Measurements from ENCODE around the gene KLHL18. TPM values are rescaled to one million over a fixed set of nuclear protein-coding genes. Genes with fewer than 3 reads are reported as not detected.
"Not testable (repeated sequence)": the region's sequence is repeated elsewhere in the genome, so short reads cannot be mapped to it uniquely, and the experiment has no call there.

The KLHL18 gene
- total RNA-seq, 2 experiments from 2014 or later: 28.8 to 32.6 TPM

DNA sequence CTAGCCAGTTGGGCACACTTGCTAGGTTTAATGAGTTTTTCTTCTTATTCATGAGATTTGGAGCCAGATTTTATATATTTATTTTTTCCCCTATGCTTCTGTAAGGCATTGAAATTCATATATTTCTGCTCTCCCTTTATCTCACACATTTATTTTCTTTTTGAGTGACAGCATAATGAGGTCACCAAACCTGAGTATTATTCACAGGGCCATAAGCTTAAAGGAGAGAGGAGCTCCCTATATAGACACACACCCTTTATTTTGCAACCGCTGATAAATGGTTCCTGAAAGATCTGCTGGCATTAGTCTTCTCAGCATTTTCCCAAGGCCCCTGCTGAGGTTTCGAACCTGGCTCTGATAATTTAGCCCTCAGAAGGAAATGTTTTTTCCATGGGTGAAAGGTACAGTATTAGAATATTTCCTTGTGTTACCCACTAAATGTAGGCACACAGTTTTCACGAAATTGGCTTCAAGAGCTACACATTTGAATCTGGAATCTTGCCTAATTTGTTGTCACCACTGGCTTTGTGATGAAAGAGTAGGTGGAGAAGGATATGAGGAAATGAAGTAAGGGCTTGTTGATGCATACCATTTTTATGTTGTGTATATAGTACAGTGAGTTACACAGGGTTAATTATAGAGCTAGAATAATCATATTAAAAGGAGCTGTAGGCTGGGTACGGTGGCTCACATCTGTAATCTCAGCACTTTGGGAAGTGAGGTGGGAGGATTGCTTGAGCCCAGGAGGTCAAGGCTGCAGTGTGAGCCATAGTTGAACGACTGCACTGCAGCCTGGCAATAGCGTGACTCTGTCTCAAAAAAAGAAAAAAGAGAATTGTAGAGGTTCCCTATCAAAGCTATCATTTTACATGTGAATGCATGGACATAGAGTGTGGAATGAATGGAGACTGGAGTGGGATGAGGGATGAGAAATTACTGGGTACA, 6.5 kb downstream of the KLHL18 start:
- peaks cover 30% of the 10 kb centered on the region for H3K4me1 Mint-ChIP-seq (ENCODE audit: low read depth)
- intact Hi-C loops (cut with micrococcal nuclease): no loop called here
- POLR2A ChIA-PET: interaction anchor here (1.5 to 1.8 kb wide), 2 partner anchors 8 to 22 kb away, joined by 3 read pairs; no protein-coding TSS in a partner anchor

GRCh38 chr3:47291158-47291753, 8.5 kb downstream of the KLHL18 start:
- intact Hi-C loops (cut with micrococcal nuclease): no loop called here
- H3K4me3 Mint-ChIP-seq: no peak overlapping the region
- DNase-seq (no peak), ATAC-seq (no peak)
- H3K36me3 Mint-ChIP-seq (ENCODE audit: low read depth): peaks cover 21% of the 10 kb centered on the region
- no peak for TF ChIP-seq CTCF (IDR thresholded peaks at IDR 0.05)
- peaks cover 29% of the 10 kb centered on the region for H3K4me1 Mint-ChIP-seq (ENCODE audit: low read depth)
- no peaks in the 10 kb centered on the region for H3K27me3 Mint-ChIP-seq
- no peak overlapping the region for H3K27ac Mint-ChIP-seq
- ChIA-PET POLR2A (interaction anchor here (1.5 to 1.9 kb wide), 3 partner anchors 8 to 127 kb away, joined by 3 to 10 read pairs (median 4); partner anchors contain the start of genes KIF9, KLHL18 and SETD2), CTCF (interaction anchor here (0.8 to 1.2 kb wide), 3 partner anchors 13 to 222 kb away, joined by 3 to 4 read pairs (median 4); partner anchors contain the start of gene SETD2)
- no peaks in the 10 kb centered on the region for H3K9me3 Mint-ChIP-seq

More for the DNA sequence above, 6.5 kb downstream of the KLHL18 start:
- CTCF ChIA-PET: interaction anchor here (1.2 kb wide), 1 partner anchor 8 kb away, joined by 4 read pairs; no protein-coding TSS in a partner anchor
- ATAC-seq (no peak), DNase-seq (no peak)
- Mint-ChIP-seq H3K9me3 (no peaks in the 10 kb centered on the region), H3K27ac (no peak overlapping the region), H3K4me3 (no peak overlapping the region), H3K36me3 (ENCODE audit: low read depth) (peaks cover 23% of the 10 kb centered on the region), H3K27me3 (no peaks in the 10 kb centered on the region)
- TF ChIP-seq CTCF (IDR thresholded peaks at IDR 0.05): no peak

GRCh38 chr3:47291754-47292420, 9.1 kb downstream of the KLHL18 start:
- H3K4me3 Mint-ChIP-seq; H3K27me3 Mint-ChIP-seq; ATAC-seq; DNase-seq; H3K27ac Mint-ChIP-seq; intact Hi-C loops (cut with micrococcal nuclease); H3K9me3 Mint-ChIP-seq: not testable (repeated sequence)
- ChIA-PET POLR2A (interaction anchor here (1.5 to 1.9 kb wide), 2 partner anchors 9 to 127 kb away, joined by 4 to 10 read pairs; partner anchors contain the start of genes KIF9, KLHL18 and SETD2), CTCF (interaction anchor here (0.8 to 1.2 kb wide), 4 partner anchors 10 to 223 kb away, joined by 3 to 4 read pairs (median 4); partner anchors contain the start of genes KIF9 and SETD2)
- peaks cover 29% of the 10 kb centered on the region for H3K4me1 Mint-ChIP-seq (ENCODE audit: low read depth)
- H3K36me3 Mint-ChIP-seq (ENCODE audit: low read depth): peaks cover 16% of the 10 kb centered on the region

- ChIA-PET CTCF (interaction anchor here (0.8 to 1.4 kb wide), 3 partner anchors 10 to 76 kb away, joined by 3 to 6 read pairs (median 4); no protein-coding TSS in a partner anchor), POLR2A (interaction anchor here (1.4 kb wide), 1 partner anchor 11 kb away, joined by 5 read pairs; the partner anchor contains the start of gene KLHL18)
- Mint-ChIP-seq H3K4me3 (no peak overlapping the region), H3K27ac (no peak overlapping the region), H3K9me3 (no peaks in the 10 kb centered on the region), H3K27me3 (no peaks in the 10 kb centered on the region), H3K36me3 (ENCODE audit: low read depth) (peaks cover 20% of the 10 kb centered on the region), H3K4me1 (ENCODE audit: low read depth) (peaks cover 35% of the 10 kb centered on the region)
- intact Hi-C loops (cut with micrococcal nuclease): no loop called here
- DNase-seq: no peak
- ATAC-seq: no peak
- TF ChIP-seq CTCF (IDR thresholded peaks at IDR 0.05): no peak
Observed at GRCh38 chr3:47293822-47294221, 11.1 kb downstream of the KLHL18 start.

- no peak for TF ChIP-seq CTCF (IDR thresholded peaks at IDR 0.05)
- Mint-ChIP-seq H3K27me3 (no peaks in the 10 kb centered on the region), H3K36me3 (ENCODE audit: low read depth) (peaks cover 20% of the 10 kb centered on the region), H3K9me3 (no peaks in the 10 kb centered on the region), H3K4me1 (ENCODE audit: low read depth) (peaks cover 36% of the 10 kb centered on the region), H3K4me3 (no peak overlapping the region), H3K27ac (no peak overlapping the region)
- ChIA-PET POLR2A (interaction anchor here (1.1 to 1.4 kb wide), 2 partner anchors 9 to 11 kb away, joined by 3 to 5 read pairs; partner anchors contain the start of gene KLHL18), CTCF (interaction anchor here (1.2 kb wide), 1 partner anchor 29 kb away, joined by 4 read pairs; no protein-coding TSS in a partner anchor)
- DNase-seq: no peak
- intact Hi-C loops (cut with micrococcal nuclease): no loop called here
- no peak for ATAC-seq
Observed at GRCh38 chr3:47294392-47294791, 11.6 kb downstream of the KLHL18 start.
